Stimulated activated CD4-positive, alpha-beta T cell treated with anti-CD3 and anti-CD28 coated beads, Interleukin-12 subunit alpha, Interleukin-12 subunit beta, amount 100 ng/mL, for 48 hours (primary cell): ENCODE results near the gene MPHOSPH10.
"Not testable (repeated sequence)": the region's sequence is repeated elsewhere in the genome, so short reads cannot be mapped to it uniquely, and the experiment has no call there.

Experiments
- DNase-seq, 3 donors: peaks; one replicate each; pipeline ENCODE4 v3.0.0-alpha.2; 2020; ENCODE audit warnings: low read depth in 2 of 3, low spot score in 1 of 3

The MPHOSPH10 gene

GRCh38 chr2:71166812-71167211, 36.4 kb downstream of the MPHOSPH10 start:
- no peak for DNase-seq

GRCh38 chr2:71173096-71173495, 42.7 kb downstream of the MPHOSPH10 start:
- no peak for DNase-seq

GRCh38 chr2:71174207-71174606, 43.8 kb downstream of the MPHOSPH10 start:
- no peak for DNase-seq

- DNase-seq: not testable (repeated sequence)
Observed at GRCh38 chr2:71178836-71179235, 48.4 kb downstream of the MPHOSPH10 start.

- no peak for DNase-seq
Observed at GRCh38 chr2:71181316-71181715, 50.9 kb downstream of the MPHOSPH10 start.

GRCh38 chr2:71183306-71184115, 53.1 kb downstream of the MPHOSPH10 start:
- not testable (repeated sequence) for DNase-seq

GRCh38 chr2:71186973-71187372, 56.5 kb downstream of the MPHOSPH10 start:
- DNase-seq: no peak

GRCh38 chr2:71187589-71187988, 57.2 kb downstream of the MPHOSPH10 start:
- DNase-seq: no peak

- no peak for DNase-seq
Observed at GRCh38 chr2:71190656-71191569, 60.5 kb downstream of the MPHOSPH10 start.

GRCh38 chr2:71191570-71191943, 61.1 kb downstream of the MPHOSPH10 start:
- DNase-seq: no peak
